Liver (tissue), 3 donors: ENCODE measurements around the gene SLC35F4.

ENCODE experiments used
- GABPA ChIP-seq, 2 donors: IDR thresholded peaks in 1 of 2; conservative IDR thresholded peaks in 1 of 2; 2 replicates each; pipeline ENCODE4 v1.6.1; 2016; ENCODE audit warnings: antibody characterized with exemption in 2 of 2, mild to moderate bottlenecking in 1 of 2, moderate library complexity in 1 of 2
- MAX ChIP-seq: IDR thresholded peaks from 2 replicates; pipeline ENCODE4 v1.6.1; 2016; ENCODE audit warnings: antibody characterized with exemption
- REST ChIP-seq: IDR thresholded peaks from 2 replicates; pipeline ENCODE4 v1.6.1; 2016; ENCODE audit warnings: antibody characterized with exemption, mild to moderate bottlenecking
- RXRA ChIP-seq, 2 donors: IDR thresholded peaks; 2 replicates each; pipeline ENCODE4 v1.6.1; 2017 to 2018; ENCODE audit warnings: antibody characterized with exemption in 2 of 2, mild to moderate bottlenecking in 1 of 2
- TAF1 ChIP-seq: conservative IDR thresholded peaks from 2 replicates; pipeline ENCODE4 v1.6.1; 2016; ENCODE audit warnings: antibody characterized with exemption, mild to moderate bottlenecking
- TF ChIP-seq, protein P1 (sequence below): fragments of 150-350 bp; IDR thresholded peaks from 2 replicates; pipeline ENCODE4 v1.5.1; 2017; ENCODE audit warnings: improper control_type of control experiment, low read depth, low read length; ENCODE audit not compliant: missing input control
- donor health status: healthy.
- donor health status: healthy.

GRCh38 chr14:57814726-57815125 is 51.2 kb downstream of the SLC35F4 start:
- TF ChIP-seq, protein P1, sequence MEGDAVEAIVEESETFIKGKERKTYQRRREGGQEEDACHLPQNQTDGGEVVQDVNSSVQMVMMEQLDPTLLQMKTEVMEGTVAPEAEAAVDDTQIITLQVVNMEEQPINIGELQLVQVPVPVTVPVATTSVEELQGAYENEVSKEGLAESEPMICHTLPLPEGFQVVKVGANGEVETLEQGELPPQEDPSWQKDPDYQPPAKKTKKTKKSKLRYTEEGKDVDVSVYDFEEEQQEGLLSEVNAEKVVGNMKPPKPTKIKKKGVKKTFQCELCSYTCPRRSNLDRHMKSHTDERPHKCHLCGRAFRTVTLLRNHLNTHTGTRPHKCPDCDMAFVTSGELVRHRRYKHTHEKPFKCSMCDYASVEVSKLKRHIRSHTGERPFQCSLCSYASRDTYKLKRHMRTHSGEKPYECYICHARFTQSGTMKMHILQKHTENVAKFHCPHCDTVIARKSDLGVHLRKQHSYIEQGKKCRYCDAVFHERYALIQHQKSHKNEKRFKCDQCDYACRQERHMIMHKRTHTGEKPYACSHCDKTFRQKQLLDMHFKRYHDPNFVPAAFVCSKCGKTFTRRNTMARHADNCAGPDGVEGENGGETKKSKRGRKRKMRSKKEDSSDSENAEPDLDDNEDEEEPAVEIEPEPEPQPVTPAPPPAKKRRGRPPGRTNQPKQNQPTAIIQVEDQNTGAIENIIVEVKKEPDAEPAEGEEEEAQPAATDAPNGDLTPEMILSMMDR = no peak
- TF ChIP-seq GABPA (IDR thresholded peaks at IDR 0.05 in 1 of 2, conservative IDR thresholded peaks at IDR 0.05 in 1 of 2) (no peak), RXRA (IDR thresholded peaks at IDR 0.05) (no peak), TAF1 (no peak), REST (no peak), MAX (no peak)
